HG03378 (cell line): Measurements from ENCODE around the gene MST1.

ENCODE experiments used
- ATAC-seq: cut with Tn5 transposase; IDR thresholded peaks from one replicate; pipeline ENCODE4 v1.9.1; 2021; ENCODE audit warnings: mild to moderate bottlenecking, moderate library complexity; ENCODE audit not compliant: unreplicated experiment

Gene MST1

DNA sequence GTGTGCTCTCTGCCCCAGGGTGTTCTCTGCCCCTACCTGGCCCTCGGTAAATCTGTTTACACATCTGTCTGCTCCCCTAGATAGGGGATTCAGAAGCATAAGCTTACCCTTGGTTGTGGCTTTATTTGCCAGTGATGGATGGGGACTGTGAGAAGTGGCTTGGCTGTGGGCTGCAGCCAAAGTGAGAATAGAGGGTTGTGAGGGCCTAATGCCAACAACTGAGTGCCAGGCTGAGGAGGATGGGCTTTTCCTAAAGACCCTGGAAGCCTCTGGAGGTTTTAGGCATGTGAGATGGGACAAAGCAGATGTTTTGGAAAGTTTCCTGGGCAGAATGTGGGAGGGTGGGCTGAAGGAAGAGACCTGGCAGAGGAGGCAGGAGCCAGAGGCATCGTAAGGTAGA, 30.6 kb downstream of the MST1 start:
- no peak for ATAC-seq

- ATAC-seq: no peak
Observed at GRCh38 chr3:49657208-49657915, 31.9 kb downstream of the MST1 start.

DNA sequence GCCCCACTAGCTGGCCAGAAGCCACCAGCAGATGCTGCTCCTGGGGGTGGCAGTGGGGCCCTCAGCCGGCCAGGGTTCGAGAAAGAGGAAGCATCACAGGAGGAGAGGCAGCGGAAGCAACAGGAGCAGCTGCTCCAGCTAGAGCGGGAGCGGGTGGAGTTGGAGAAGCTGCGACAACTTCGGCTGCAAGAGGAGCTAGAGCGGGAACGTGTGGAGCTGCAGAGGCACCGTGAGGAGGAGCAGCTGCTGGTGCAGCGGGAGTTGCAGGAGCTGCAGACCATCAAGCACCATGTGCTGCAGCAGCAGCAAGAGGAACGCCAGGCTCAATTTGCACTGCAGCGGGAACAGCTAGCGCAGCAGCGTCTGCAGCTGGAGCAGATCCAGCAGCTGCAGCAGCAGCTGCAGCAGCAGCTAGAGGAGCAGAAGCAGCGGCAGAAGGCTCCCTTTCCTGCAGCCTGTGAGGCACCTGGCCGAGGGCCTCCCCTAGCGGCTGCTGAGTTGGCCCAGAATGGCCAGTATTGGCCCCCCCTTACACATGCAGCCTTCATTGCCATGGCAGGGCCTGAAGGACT, 32.6 kb downstream of the MST1 start:
- ATAC-seq: no peak

GRCh38 chr3:49655731-49656285, 33.5 kb downstream of the MST1 start:
- no peak for ATAC-seq

GRCh38 chr3:49654955-49655556, 34.2 kb downstream of the MST1 start:
- ATAC-seq: no peak

- ATAC-seq: no peak
Observed at GRCh38 chr3:49654176-49654825, 35.0 kb downstream of the MST1 start.

- ATAC-seq: no peak
Observed at GRCh38 chr3:49653621-49654020, 35.7 kb downstream of the MST1 start.

DNA sequence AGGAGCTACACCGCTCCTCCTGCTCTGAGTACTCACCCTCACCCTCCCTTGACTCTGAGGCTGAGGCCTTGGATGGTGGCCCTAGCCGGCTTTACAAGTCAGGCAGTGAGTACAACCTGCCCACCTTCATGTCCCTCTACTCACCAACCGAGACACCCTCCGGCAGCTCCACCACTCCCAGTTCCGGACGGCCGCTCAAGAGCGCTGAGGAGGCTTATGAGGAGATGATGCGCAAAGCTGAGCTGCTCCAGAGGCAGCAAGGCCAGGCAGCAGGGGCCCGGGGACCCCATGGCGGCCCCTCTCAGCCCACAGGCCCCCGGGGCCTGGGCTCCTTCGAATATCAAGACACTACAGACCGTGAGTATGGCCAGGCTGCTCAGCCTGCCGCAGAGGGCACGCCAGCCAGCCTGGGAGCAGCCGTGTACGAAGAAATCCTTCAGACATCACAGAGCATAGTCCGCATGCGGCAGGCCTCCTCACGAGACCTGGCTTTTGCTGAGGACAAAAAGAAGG, 36.3 kb downstream of the MST1 start:
- ATAC-seq: no peak

GRCh38 chr3:49652218-49652902, 36.9 kb downstream of the MST1 start:
- ATAC-seq: no peak

DNA sequence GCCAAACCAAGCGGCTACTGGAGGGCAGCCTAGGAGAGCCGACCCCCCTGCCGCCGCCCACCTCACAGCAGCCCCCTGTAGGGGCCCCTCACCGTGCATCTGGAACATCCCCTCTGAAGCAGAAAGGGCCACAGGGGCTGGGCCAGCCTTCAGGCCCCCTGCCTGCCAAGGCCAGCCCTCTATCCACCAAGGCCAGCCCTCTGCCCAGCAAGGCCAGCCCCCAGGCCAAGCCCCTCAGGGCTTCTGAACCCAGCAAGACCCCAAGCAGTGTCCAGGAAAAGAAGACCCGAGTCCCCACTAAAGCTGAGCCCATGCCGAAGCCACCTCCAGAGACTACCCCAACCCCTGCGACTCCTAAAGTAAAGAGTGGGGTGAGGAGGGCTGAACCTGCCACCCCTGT, 38.6 kb downstream of the MST1 start:
- ATAC-seq: no peak

DNA sequence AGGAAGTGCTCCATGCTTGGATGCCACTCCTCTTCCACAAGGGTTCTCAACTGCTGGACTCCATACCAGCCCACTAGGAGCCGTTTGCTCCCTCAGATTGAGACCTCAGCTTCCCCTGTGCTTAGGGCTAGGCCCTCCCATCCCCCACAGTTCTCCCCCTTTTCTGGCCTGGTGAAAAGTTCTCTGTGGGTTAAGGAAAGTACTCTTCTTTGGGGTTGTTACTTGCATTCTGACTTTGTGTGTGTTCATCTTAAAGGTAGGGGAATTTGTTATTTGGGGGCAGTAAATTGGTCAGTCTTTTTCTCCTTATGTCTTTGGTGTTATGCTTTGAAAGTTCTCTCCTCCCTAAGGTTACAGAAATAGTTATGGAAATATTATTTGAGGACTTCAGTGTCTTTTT, 39.1 kb downstream of the MST1 start:
- no peak for ATAC-seq

GRCh38 chr3:49649576-49649975, 39.7 kb downstream of the MST1 start:
- no peak for ATAC-seq

DNA sequence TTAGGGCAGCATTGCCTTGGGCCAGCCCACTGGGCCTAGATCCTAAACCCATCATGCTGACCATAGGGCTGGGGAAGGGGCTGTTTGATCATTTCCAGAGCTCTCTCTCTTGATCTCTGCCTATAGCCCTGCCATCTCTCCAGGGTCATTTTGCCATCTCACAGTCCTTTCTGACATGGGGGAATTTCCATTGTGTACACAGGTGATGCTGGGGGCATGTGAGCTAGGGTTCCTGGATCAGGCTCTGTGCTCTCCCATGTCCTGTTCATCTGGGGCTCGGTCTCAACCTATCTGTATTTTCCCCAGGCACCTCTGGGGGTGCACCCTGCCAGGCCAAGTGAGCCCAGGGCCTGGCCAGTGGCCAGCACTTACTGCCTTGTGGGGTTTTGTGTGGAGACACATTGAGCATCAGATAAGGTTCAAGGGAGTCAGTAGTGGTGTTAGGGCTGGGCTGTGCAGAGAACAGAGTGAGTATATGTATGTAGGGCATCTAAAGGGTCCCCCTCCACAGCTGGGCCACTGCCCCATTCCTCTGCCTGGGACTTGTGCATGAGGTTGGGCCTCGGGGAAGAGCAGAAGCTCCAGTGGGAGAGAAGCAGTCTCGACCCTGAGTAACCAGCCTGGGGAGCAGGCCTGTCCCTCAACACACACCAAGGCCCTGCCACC, 40.8 kb downstream of the MST1 start:
- ATAC-seq: no peak

DNA sequence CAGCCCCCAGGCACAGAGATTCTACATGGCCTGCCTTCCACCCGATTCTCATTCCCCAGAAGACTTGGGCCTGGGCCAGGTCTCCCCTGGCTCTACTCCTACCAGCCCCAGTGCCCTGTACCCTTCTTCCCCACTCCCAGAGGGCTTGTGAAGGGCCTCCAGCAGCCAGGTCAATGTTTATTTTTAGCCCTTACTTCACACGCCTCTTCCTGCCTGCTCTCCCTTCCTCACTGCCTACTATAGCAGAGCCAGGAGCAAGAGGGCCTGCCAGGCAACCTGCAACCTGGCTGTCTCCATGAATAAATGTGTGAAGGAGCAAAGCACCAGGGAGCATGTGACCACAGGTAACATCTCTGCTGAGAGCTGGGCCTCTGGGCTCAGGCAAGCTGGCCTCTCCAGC, 41.5 kb downstream of the MST1 start:
- no peak for ATAC-seq

DNA sequence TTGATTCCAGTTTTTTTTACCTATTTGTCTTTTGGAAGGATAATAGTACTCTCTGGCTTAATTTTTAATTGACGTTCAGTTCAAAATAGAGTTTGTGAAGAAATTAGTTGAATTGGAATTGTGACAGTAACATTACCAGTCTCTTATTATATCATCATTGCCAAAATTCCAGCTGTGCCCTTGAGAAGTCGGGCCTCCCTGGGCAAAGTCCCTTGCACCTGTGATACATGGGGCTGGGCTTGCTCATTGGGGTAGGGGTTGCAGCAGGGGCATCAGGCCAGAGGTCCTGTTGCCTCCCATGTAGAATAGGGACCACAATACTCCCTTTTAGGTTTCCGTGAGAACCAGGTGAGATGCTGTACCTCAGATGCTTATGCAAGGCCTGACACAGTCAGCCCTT, 43.0 kb downstream of the MST1 start:
- ATAC-seq: no peak

DNA sequence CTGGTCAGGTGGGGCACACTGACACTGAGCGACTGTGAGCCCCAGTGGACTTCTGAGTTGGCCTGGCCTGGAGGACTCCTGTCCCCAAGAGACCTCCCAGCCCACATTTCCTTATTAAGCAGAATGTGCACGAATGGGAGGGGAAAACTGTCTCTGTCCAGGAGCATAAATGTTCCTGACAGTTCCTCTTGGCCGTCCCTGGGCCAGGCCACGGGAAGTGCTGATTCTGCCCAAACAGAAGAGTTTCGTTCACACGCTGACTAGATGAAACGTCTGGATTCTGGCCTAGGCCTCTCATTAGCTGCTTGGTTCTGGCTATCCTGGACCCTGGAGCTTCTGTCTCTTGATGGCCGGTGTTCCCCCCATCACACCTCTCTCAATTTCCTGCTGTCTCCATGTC, 44.6 kb downstream of the MST1 start:
- ATAC-seq: no peak

- ATAC-seq: no peak
Observed at GRCh38 chr3:49642708-49643145, 46.5 kb downstream of the MST1 start.

- no peak for ATAC-seq
Observed at GRCh38 chr3:49641921-49642707, 47.2 kb downstream of the MST1 start.

GRCh38 chr3:49641292-49641691, 48.0 kb downstream of the MST1 start:
- ATAC-seq: no peak

- no peak for ATAC-seq
Observed at GRCh38 chr3:49639551-49639950, 49.7 kb downstream of the MST1 start.
